IMR-90 (cell line): ENCODE measurements around the gene AK2. TPM values are rescaled to one million over a fixed set of nuclear protein-coding genes. Genes with fewer than 3 reads are reported as not detected.

Source experiments
- ATAC-seq: fragments of 200-7000 bp; cut with Tn5 transposase; 2 replicates; pipeline ENCODE4 v1.9.1; 2020; ENCODE audit warnings: low read depth, mild to moderate bottlenecking, moderate library complexity
- BruUV-seq: library from RNA; stranded (reverse); fragments of 400-500 nt; replicated peaks from 2 replicates; lab custom pipeline; 2021; lab: Mats Ljungman, UMichigan
- CTCF ChIA-PET: fragments of 300-600 bp; formaldehyde crosslinking; extraction: SDS; loops from one replicate; lab custom pipeline; 2021; ENCODE audit warnings: antibody characterized with exemption; lab: Yijun Ruan, JAX
- POLR2A ChIA-PET: fragments of 300-600 bp; sonication (Branson Sonifier 250); formaldehyde crosslinking; loops from one replicate; lab custom pipeline; 2022; ENCODE audit warnings: antibody characterized with exemption; ENCODE audit not compliant: unreplicated experiment; lab: Charles Lee
- DNase-seq: peaks from one replicate; pipeline ENCODE4 v3.0.0; 2013
- H2AFZ ChIP-seq: replicated peaks from 2 replicates; pipeline ENCODE3; 2013; ENCODE audit warnings: low read length, mild to moderate bottlenecking; ENCODE audit not compliant: poor library complexity
- H2AK5ac ChIP-seq: 2 replicates; pipeline ENCODE4 v1.6.1; 2013; ENCODE audit warnings: low read depth, low read length, inconsistent platforms
- H2AK9ac ChIP-seq: replicated peaks from 2 replicates; pipeline ENCODE3; 2013; ENCODE audit warnings: mild to moderate bottlenecking, low read depth, low read length, moderate library complexity; ENCODE audit not compliant: poor library complexity
- H2BK120ac ChIP-seq: 2 replicates; pipeline ENCODE4 v1.6.1; 2013; ENCODE audit warnings: low read depth, low read length, inconsistent platforms
- H2BK15ac ChIP-seq: 3 replicates; pipeline ENCODE4 v1.6.1; 2013; ENCODE audit warnings: low read depth, low read length, inconsistent platforms
- H2BK20ac ChIP-seq: 2 replicates; pipeline ENCODE4 v1.6.1; 2013; ENCODE audit warnings: low read depth, mild to moderate bottlenecking, inconsistent platforms, low read length, moderate library complexity
- H2BK5ac ChIP-seq: 2 replicates; pipeline ENCODE4 v1.6.1; 2013; ENCODE audit warnings: mild to moderate bottlenecking, low read depth, low read length, inconsistent platforms; ENCODE audit not compliant: poor library complexity, severe bottlenecking
- H3K14ac ChIP-seq: replicated peaks from 2 replicates; pipeline ENCODE4 v1.6.1; 2013; ENCODE audit warnings: low read depth, low read length, inconsistent platforms
- H3K18ac ChIP-seq: 2 replicates; pipeline ENCODE4 v1.6.1; 2013; ENCODE audit warnings: low read depth, low read length, control low read depth
- H3K23ac ChIP-seq: 2 replicates; pipeline ENCODE4 v1.6.1; 2013; ENCODE audit warnings: low read depth, low read length, inconsistent platforms
- H3K27ac ChIP-seq: 2 replicates; pipeline ENCODE4 v1.5.1; 2013; ENCODE audit warnings: mild to moderate bottlenecking, control low read depth, low read length; ENCODE audit not compliant: insufficient read depth
- H3K27me3 ChIP-seq: 2 replicates; pipeline ENCODE4 v1.6.1; 2013; ENCODE audit warnings: low read length; ENCODE audit not compliant: control insufficient read depth, insufficient read depth
- H3K36me3 ChIP-seq: 2 replicates; pipeline ENCODE4 v1.6.1; 2013; ENCODE audit warnings: low read length, mixed read lengths; ENCODE audit not compliant: control insufficient read depth, insufficient read depth
- H3K4ac ChIP-seq: 2 replicates; pipeline ENCODE4 v1.6.1; 2013; ENCODE audit warnings: low read depth, low read length, inconsistent platforms
- H3K4me1 ChIP-seq: 2 replicates; pipeline ENCODE4 v1.6.1; 2013; ENCODE audit warnings: low read length, mixed read lengths; ENCODE audit not compliant: control insufficient read depth, insufficient read depth
- H3K4me2 ChIP-seq: 2 replicates; pipeline ENCODE4 v1.6.1; 2013; ENCODE audit warnings: low read depth, mild to moderate bottlenecking, control low read depth, low read length, moderate library complexity
- H3K4me3 ChIP-seq: 2 replicates; pipeline ENCODE4 v1.5.1; 2013; ENCODE audit warnings: low read depth, mild to moderate bottlenecking, control low read depth, low read length, moderate library complexity; ENCODE audit not compliant: insufficient read depth
- H3K56ac ChIP-seq: 2 replicates; pipeline ENCODE4 v1.6.1; 2013; ENCODE audit warnings: low read length, inconsistent platforms; ENCODE audit not compliant: insufficient read depth; ENCODE audit errors: extremely low read depth
- H3K79me1 ChIP-seq, 2 experiments: 2 replicates each; pipeline ENCODE4 v1.6.1; 2013; ENCODE audit warnings: low read length in 2 of 2, inconsistent platforms in 1 of 2, low read depth in 1 of 2
- H3K9ac ChIP-seq: 2 replicates; pipeline ENCODE4 v1.6.1; 2013; ENCODE audit warnings: low read depth, low read length, control low read depth
- H3K9me1 ChIP-seq: 2 replicates; pipeline ENCODE4 v1.6.1; 2013; ENCODE audit warnings: low read length, inconsistent platforms; ENCODE audit not compliant: insufficient read depth
- H3K9me3 ChIP-seq: 2 replicates; pipeline ENCODE4 v1.6.1; 2013; ENCODE audit warnings: low read length; ENCODE audit not compliant: control insufficient read depth, insufficient read depth
- H4K20me1 ChIP-seq: 2 replicates; pipeline ENCODE4 v1.6.1; 2013; ENCODE audit warnings: low read length, inconsistent platforms; ENCODE audit not compliant: insufficient read depth
- H4K5ac ChIP-seq: 2 replicates; pipeline ENCODE4 v1.6.1; 2013; ENCODE audit warnings: mild to moderate bottlenecking, low read depth, low read length, control low read depth
- H4K8ac ChIP-seq, 2 experiments: 2 replicates each; pipeline ENCODE4 v1.6.1; 2013; ENCODE audit warnings: low read depth in 2 of 2, low read length in 2 of 2, control low read depth in 1 of 2, inconsistent platforms in 1 of 2
- H4K91ac ChIP-seq: 2 replicates; pipeline ENCODE4 v1.6.1; 2013; ENCODE audit warnings: low read depth, low read length, inconsistent platforms; ENCODE audit not compliant: insufficient read depth
- BHLHE40 ChIP-seq: fragments of 150-350 bp; IDR thresholded peaks from 2 replicates; pipeline ENCODE4 v1.6.1; 2016; ENCODE audit warnings: mild to moderate bottlenecking, low read depth, low read length
- CHD1 ChIP-seq: IDR thresholded peaks from 2 replicates; pipeline ENCODE4 v1.6.1; 2012; ENCODE audit warnings: low read depth, low read length, improper control_type of control experiment
- FOS ChIP-seq: fragments of 150-350 bp; IDR thresholded peaks from 2 replicates; pipeline ENCODE4 v1.6.1; 2016; ENCODE audit warnings: low read depth, low read length
- MAZ ChIP-seq: IDR thresholded peaks from 2 replicates; pipeline ENCODE4 v1.6.1; 2012; ENCODE audit warnings: low read depth, mild to moderate bottlenecking, low read length, improper control_type of control experiment, moderate library complexity, borderline replicate concordance
- POLR2A ChIP-seq: IDR thresholded peaks from 2 replicates; pipeline ENCODE4 v1.6.1; 2012; ENCODE audit warnings: mild to moderate bottlenecking, low read depth, low read length
- RAD21 ChIP-seq: IDR thresholded peaks from 2 replicates; pipeline ENCODE4 v1.6.1; 2012; ENCODE audit warnings: low read length, improper control_type of control experiment
- RFX5 ChIP-seq: IDR thresholded peaks from 2 replicates; pipeline ENCODE4 v1.8.0; 2012; ENCODE audit warnings: low read depth, mild to moderate bottlenecking, low read length, moderate library complexity
- WGBS, 2 experiments: methylation state at CpG; one replicate each; pipeline versions ENCODE4 v1.1.5 to v1.1.7; 2013; ENCODE audit warnings: missing lambda C conversion rate in 2 of 2; ENCODE audit not compliant: insufficient read length in 1 of 2; ENCODE audit errors: extremely low coverage in 2 of 2; 5-methylcytosine and 5-hydroxymethylcytosine counted together
- dilution Hi-C: fragments of 300-500 bp; cut with HindIII; formaldehyde crosslinking; loops from one replicate; pipeline ENCODE4 v1.14.3; 2018; ENCODE audit warnings: low sequenced_read_pairs; ENCODE audit not compliant: unreplicated experiment
- in situ Hi-C: fragments of 300-500 bp; cut with MboI; formaldehyde crosslinking; loops from 3 replicates; pipeline ENCODE4 v1.14.3; 2019; ENCODE audit warnings: low sequenced_read_pairs, inconsistent platforms, mixed read lengths
- intact Hi-C: fragments of 100-400 bp; cut with micrococcal nuclease; formaldehyde crosslinking; loops from 2 replicates; pipeline ENCODE4 v1.10.0; 2022
- polyA plus RNA-seq, 3 experiments: library from polyadenylated mRNA; depleted of rRNA; stranded (reverse); fragments of >200 nt; gene quantifications; 2 replicates each; pipeline ENCODE4 v1.2.3, GENCODE V29; 2012; ENCODE audit warnings: low replicate concordance in 1 of 3
- total RNA-seq: library from RNA; depleted of rRNA; stranded (reverse); fragments of >200 nt; gene quantifications from 2 replicates; pipeline ENCODE4 v1.2.3, GENCODE V29; 2012
- TF ChIP-seq, protein P1 (sequence below): fragments of 150-350 bp; IDR thresholded peaks from 2 replicates; pipeline ENCODE4 v1.6.1; 2016; ENCODE audit warnings: low read depth, mild to moderate bottlenecking, low read length, moderate library complexity, borderline replicate concordance
- TF ChIP-seq, protein P2 (sequence below): conservative IDR thresholded peaks from 2 replicates; pipeline ENCODE4 v1.5.1; 2012; ENCODE audit warnings: mild to moderate bottlenecking, low read depth, low read length, improper control_type of control experiment
- TF ChIP-seq, protein P3 (sequence below): fragments of 150-350 bp; IDR thresholded peaks from 2 replicates; pipeline ENCODE4 v1.6.1; 2017; ENCODE audit warnings: mild to moderate bottlenecking, antibody characterized with exemption, low read length, low read depth

The AK2 gene
- total and polyA plus RNA-seq, 2 of the 4 experiments (the other 2 are of a cell fraction), result 118 to 203 TPM

DNA sequence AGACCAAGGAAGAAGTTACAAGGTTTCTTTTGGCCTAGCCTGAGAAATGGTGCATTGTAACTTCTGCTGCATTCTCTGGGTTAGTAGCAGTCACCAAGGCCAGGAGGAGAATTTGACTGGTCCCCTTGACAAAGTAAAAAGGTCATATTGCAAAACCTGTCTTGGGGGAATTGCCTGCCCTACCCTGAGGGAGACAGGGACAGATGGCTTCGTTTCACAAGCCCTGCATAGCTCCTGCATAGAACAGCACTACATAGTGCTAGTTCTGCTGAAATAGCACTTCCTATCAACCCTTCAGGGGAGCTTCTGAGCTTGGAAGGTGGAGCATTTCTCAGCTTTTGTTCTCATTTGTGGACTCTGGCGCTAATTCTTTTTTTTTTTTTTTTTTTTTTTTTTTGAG lies 20.4 kb upstream of the AK2 start:
- dilution Hi-C loops (no loop called here), intact Hi-C loops (loop anchor here (5.0 kb wide), 1 partner anchor 55 kb away; no protein-coding TSS in a partner anchor), in situ Hi-C loops (loop anchor here (10.0 kb wide), 1 partner anchor 122 kb away; no protein-coding TSS in a partner anchor)
- no peaks in the 10 kb centered on the region for H3K36me3 ChIP-seq
- no peak overlapping the region for H4K8ac ChIP-seq
- no CpG with 5 or more reads among the region's 2 CpGs for WGBS, 2 experiments
- no peak overlapping the region for H2AK9ac ChIP-seq
- H3K79me1 ChIP-seq, result no peaks in the 10 kb centered on the region
- 0 out of 2 replicates have a peak, but pooled peaks cover 1% of the 10 kb centered on the region for H3K4me1 ChIP-seq
- ChIA-PET CTCF (interaction anchor here (0.6 kb wide), 1 partner anchor 21 kb away, joined by 4 read pairs; no protein-coding TSS in a partner anchor), POLR2A (interaction anchor here (0.7 kb wide), 1 partner anchor 24 kb away, joined by 7 read pairs; the partner anchor contains the start of gene AZIN2)
- no peak overlapping the region for H2BK15ac ChIP-seq
- no peak for ATAC-seq
- no peak overlapping the region for H3K4me3 ChIP-seq
- BruUV-seq, result no TSS peak
- no peak overlapping the region for H2AK5ac ChIP-seq
- H3K9ac ChIP-seq, result no peak overlapping the region
- H3K4me2 ChIP-seq, result no peak overlapping the region
- H4K20me1 ChIP-seq, result no peaks in the 10 kb centered on the region
- no peak overlapping the region for H4K91ac ChIP-seq
- no peak overlapping the region for H3K27ac ChIP-seq
- no peak overlapping the region for H2BK20ac ChIP-seq
- DNase-seq, result no peak
- no peak overlapping the region for H2BK5ac ChIP-seq
- no peak for TF ChIP-seq RAD21
- TF ChIP-seq RFX5, result no peak
- TF ChIP-seq MAZ, result no peak
- no peak for TF ChIP-seq CHD1
- TF ChIP-seq POLR2A, result no peak
- TF ChIP-seq, protein P1, sequence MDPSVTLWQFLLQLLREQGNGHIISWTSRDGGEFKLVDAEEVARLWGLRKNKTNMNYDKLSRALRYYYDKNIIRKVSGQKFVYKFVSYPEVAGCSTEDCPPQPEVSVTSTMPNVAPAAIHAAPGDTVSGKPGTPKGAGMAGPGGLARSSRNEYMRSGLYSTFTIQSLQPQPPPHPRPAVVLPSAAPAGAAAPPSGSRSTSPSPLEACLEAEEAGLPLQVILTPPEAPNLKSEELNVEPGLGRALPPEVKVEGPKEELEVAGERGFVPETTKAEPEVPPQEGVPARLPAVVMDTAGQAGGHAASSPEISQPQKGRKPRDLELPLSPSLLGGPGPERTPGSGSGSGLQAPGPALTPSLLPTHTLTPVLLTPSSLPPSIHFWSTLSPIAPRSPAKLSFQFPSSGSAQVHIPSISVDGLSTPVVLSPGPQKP, result no peak
- TF ChIP-seq, protein P2, sequence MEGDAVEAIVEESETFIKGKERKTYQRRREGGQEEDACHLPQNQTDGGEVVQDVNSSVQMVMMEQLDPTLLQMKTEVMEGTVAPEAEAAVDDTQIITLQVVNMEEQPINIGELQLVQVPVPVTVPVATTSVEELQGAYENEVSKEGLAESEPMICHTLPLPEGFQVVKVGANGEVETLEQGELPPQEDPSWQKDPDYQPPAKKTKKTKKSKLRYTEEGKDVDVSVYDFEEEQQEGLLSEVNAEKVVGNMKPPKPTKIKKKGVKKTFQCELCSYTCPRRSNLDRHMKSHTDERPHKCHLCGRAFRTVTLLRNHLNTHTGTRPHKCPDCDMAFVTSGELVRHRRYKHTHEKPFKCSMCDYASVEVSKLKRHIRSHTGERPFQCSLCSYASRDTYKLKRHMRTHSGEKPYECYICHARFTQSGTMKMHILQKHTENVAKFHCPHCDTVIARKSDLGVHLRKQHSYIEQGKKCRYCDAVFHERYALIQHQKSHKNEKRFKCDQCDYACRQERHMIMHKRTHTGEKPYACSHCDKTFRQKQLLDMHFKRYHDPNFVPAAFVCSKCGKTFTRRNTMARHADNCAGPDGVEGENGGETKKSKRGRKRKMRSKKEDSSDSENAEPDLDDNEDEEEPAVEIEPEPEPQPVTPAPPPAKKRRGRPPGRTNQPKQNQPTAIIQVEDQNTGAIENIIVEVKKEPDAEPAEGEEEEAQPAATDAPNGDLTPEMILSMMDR, result no peak
- TF ChIP-seq, protein P3, sequence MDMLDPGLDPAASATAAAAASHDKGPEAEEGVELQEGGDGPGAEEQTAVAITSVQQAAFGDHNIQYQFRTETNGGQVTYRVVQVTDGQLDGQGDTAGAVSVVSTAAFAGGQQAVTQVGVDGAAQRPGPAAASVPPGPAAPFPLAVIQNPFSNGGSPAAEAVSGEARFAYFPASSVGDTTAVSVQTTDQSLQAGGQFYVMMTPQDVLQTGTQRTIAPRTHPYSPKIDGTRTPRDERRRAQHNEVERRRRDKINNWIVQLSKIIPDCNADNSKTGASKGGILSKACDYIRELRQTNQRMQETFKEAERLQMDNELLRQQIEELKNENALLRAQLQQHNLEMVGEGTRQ, result no peak
- TF ChIP-seq BHLHE40, result no peak
- TF ChIP-seq FOS, result no peak
- H3K9me1 ChIP-seq, result no peaks in the 10 kb centered on the region
- no peak overlapping the region for H2BK120ac ChIP-seq
- no peak overlapping the region for H3K14ac ChIP-seq
- H4K5ac ChIP-seq, result no peak overlapping the region
- no peaks in the 10 kb centered on the region for H3K27me3 ChIP-seq
- peaks cover 3% of the 10 kb centered on the region for H3K9me3 ChIP-seq
- H3K4ac ChIP-seq, result no peak overlapping the region
- H3K56ac ChIP-seq, result no peak overlapping the region
- no peak overlapping the region for H2AFZ ChIP-seq
- H3K23ac ChIP-seq, result no peak overlapping the region
- no peak overlapping the region for H3K18ac ChIP-seq
